Choroid plexus epithelial cell (primary cell): ENCODE data around the gene XKRX.

ENCODE experiments used
- DNase-seq: peaks from one replicate; pipeline ENCODE4 v3.0.0-alpha.2; 2010; ENCODE audit warnings: low read depth
- H3K4me3 ChIP-seq: 2 replicates; pipeline ENCODE4 v1.5.1; 2011; ENCODE audit warnings: low read depth, mild to moderate bottlenecking, control low read depth, low read length, moderate library complexity
- TF ChIP-seq, protein P1 (sequence below): conservative IDR thresholded peaks from 2 replicates; pipeline ENCODE4 v1.5.1; 2011; ENCODE audit warnings: low read depth, mild to moderate bottlenecking, control low read depth, inconsistent platforms, low read length, moderate library complexity

Gene XKRX

GRCh38 chrX:100905620-100906019 is 23.1 kb downstream of the XKRX start:
- TF ChIP-seq, protein P1, sequence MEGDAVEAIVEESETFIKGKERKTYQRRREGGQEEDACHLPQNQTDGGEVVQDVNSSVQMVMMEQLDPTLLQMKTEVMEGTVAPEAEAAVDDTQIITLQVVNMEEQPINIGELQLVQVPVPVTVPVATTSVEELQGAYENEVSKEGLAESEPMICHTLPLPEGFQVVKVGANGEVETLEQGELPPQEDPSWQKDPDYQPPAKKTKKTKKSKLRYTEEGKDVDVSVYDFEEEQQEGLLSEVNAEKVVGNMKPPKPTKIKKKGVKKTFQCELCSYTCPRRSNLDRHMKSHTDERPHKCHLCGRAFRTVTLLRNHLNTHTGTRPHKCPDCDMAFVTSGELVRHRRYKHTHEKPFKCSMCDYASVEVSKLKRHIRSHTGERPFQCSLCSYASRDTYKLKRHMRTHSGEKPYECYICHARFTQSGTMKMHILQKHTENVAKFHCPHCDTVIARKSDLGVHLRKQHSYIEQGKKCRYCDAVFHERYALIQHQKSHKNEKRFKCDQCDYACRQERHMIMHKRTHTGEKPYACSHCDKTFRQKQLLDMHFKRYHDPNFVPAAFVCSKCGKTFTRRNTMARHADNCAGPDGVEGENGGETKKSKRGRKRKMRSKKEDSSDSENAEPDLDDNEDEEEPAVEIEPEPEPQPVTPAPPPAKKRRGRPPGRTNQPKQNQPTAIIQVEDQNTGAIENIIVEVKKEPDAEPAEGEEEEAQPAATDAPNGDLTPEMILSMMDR, result no peak
- DNase-seq, result no peak
- no peak overlapping the region for H3K4me3 ChIP-seq

DNA sequence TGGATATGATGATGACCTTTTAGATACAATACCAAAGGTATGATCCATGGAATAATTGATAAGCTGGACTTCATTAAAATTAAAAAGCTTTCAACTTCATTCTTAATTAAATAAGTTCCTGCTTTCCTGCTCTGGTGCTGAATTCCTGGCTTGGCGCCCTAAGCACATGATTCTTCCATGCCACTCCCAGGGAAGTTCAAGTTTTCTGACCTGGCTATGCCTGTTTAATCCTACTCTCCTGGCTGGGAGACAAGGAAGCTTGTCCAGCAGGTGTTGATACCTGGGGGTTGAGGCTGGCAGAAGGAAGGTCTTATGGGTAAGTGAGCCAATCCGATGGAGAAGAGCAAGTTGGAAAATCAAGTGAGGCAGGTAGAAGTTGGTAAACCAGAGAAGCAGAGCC is 24.3 kb downstream of the XKRX start:
- DNase-seq, result no peak
- H3K4me3 ChIP-seq, result no peak overlapping the region
- TF ChIP-seq, protein P1, result no peak

GRCh38 chrX:100895365-100896075 is 33.2 kb downstream of the XKRX start:
- TF ChIP-seq, protein P1, result peak; percentile 81
- DNase-seq, result peak; percentile 65

GRCh38 chrX:100883654-100884053 is 45.1 kb downstream of the XKRX start:
- no peak for DNase-seq
- H3K4me3 ChIP-seq, result no peak overlapping the region
- TF ChIP-seq, protein P1, result no peak

More at GRCh38 chrX:100895365-100896075, 33.2 kb downstream of the XKRX start:
- no peak overlapping the region for H3K4me3 ChIP-seq

- no peak overlapping the region for H3K4me3 ChIP-seq
- DNase-seq, result no peak
- TF ChIP-seq, protein P1, result no peak
Observed at GRCh38 chrX:100880368-100880767, 48.3 kb downstream of the XKRX start.

DNA sequence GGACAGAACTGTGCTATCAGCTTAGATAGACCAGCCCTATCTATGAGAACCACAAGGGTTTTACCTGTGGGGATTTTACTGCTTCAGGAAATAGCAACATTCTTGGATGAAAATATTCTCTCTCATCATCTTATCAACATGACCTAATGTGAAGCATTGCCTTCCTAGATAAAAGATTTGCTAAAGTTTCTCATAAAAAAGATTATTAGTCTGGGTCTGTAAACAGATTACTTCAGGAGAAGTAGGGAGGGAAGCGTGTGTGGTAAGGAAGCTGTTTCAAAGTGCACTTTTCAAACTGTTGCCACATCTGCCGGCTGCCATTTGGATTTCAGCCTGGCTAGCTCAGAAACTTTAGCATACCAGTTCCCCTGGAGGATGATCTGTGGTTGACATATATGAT is 54.4 kb downstream of the XKRX start, which contains the start of gene NOX1:
Gene NOX1, minus strand, starts transcription at position 35 of the 400 bp plus-strand sequence. CDS start 220 bp downstream, outside the sequence.
- TF ChIP-seq, protein P1, result no peak
- peak; percentile 23 for DNase-seq
- no peak within 1 kb of the TSS for H3K4me3 ChIP-seq
